GM23338 (cell line): ENCODE results near the gene PACC1. TPM values are rescaled to one million over a fixed set of nuclear protein-coding genes. Genes with fewer than 3 reads are reported as not detected.

Experiments
- ATAC-seq: fragments of 200-7000 bp; cut with Tn5 transposase; 3 replicates; pipeline ENCODE4 v1.9.1; 2020
- DNase-seq: peaks from one replicate; pipeline ENCODE4 v3.0.0-alpha.2; 2015; ENCODE audit warnings: low spot score
- H2AFZ ChIP-seq: fragments of 200-600 bp; sonication (generic); 2 replicates; pipeline ENCODE4 v1.8.0; 2016; ENCODE audit warnings: antibody characterized with exemption, mild to moderate bottlenecking, moderate library complexity
- H3F3A ChIP-seq: fragments of 200-600 bp; sonication (generic); replicated peaks from 2 replicates; pipeline ENCODE4 v1.8.0; 2017; ENCODE audit warnings: antibody characterized with exemption, mixed run types, low read depth
- H3K27ac ChIP-seq: fragments of 200-600 bp; sonication (generic); 2 replicates; pipeline ENCODE4 v1.6.1; 2016; ENCODE audit warnings: low read depth
- H3K27me3 ChIP-seq: fragments of 200-600 bp; sonication (generic); 2 replicates; pipeline ENCODE4 v1.8.0; 2016; ENCODE audit warnings: mild to moderate bottlenecking, mixed run types, moderate library complexity; ENCODE audit not compliant: insufficient read depth
- H3K36me3 ChIP-seq: fragments of 200-600 bp; sonication (generic); 2 replicates; pipeline ENCODE4 v1.8.0; 2016; ENCODE audit warnings: mild to moderate bottlenecking; ENCODE audit not compliant: insufficient read depth
- H3K4me1 ChIP-seq: fragments of 200-600 bp; sonication (generic); 2 replicates; pipeline ENCODE4 v1.8.0; 2016; ENCODE audit warnings: mild to moderate bottlenecking, moderate library complexity; ENCODE audit not compliant: insufficient read depth
- H3K4me2 ChIP-seq: fragments of 200-600 bp; sonication (generic); 2 replicates; pipeline ENCODE4 v1.7.1; 2017; ENCODE audit warnings: mixed run types
- H3K4me3 ChIP-seq: fragments of 200-600 bp; sonication (generic); 2 replicates; pipeline ENCODE4 v1.6.1; 2016; ENCODE audit warnings: mixed run types
- H3K79me2 ChIP-seq: fragments of 200-600 bp; sonication (generic); replicated peaks from 2 replicates; pipeline ENCODE4 v1.8.0; 2017; ENCODE audit warnings: mild to moderate bottlenecking; ENCODE audit not compliant: insufficient read depth
- H3K9me2 ChIP-seq: fragments of 200-600 bp; sonication (generic); 2 replicates; pipeline ENCODE4 v1.8.0; 2017; ENCODE audit not compliant: insufficient read depth
- H4K20me1 ChIP-seq: fragments of 200-600 bp; sonication (generic); replicated peaks from 2 replicates; pipeline ENCODE4 v1.8.0; 2017; ENCODE audit warnings: mild to moderate bottlenecking; ENCODE audit not compliant: insufficient read depth
- H3K27ac Mint-ChIP-seq: 2 replicates; pipeline ENCODE4 v1.8.0; 2020; ENCODE audit warnings: inconsistent platforms, mild to moderate bottlenecking, moderate library complexity, mixed read lengths
- H3K27me3 Mint-ChIP-seq: 3 replicates; pipeline ENCODE4 v1.8.0; 2022; ENCODE audit warnings: low read depth, mild to moderate bottlenecking, moderate library complexity, mixed read lengths, inconsistent platforms; ENCODE audit not compliant: insufficient read depth, poor library complexity
- H3K36me3 Mint-ChIP-seq: 3 replicates; pipeline ENCODE4 v1.8.0; 2021; ENCODE audit warnings: low read depth, mild to moderate bottlenecking, inconsistent platforms, moderate library complexity, mixed read lengths
- H3K4me1 Mint-ChIP-seq: 3 replicates; pipeline ENCODE4 v1.8.0; 2020; ENCODE audit warnings: mild to moderate bottlenecking, inconsistent platforms, mixed read lengths
- H3K4me3 Mint-ChIP-seq: 3 replicates; pipeline ENCODE4 v1.8.0; 2021; ENCODE audit warnings: moderate library complexity, mild to moderate bottlenecking, inconsistent platforms, mixed read lengths
- H3K9me3 Mint-ChIP-seq: 3 replicates; pipeline ENCODE4 v1.8.0; 2020; ENCODE audit warnings: moderate library complexity, mild to moderate bottlenecking, inconsistent platforms, mixed read lengths
- CREB1 ChIP-seq: fragments of 250-450 bp; sonication (Bioruptor Pico); IDR thresholded peaks from 2 replicates; pipeline ENCODE4 v1.5.0; 2020; ENCODE audit warnings: low read depth, mild to moderate bottlenecking, moderate library complexity
- CTCF ChIP-seq, 2 experiments: fragments of 200-600 bp in 1 of 2; sonication (generic) in 1 of 2; conservative IDR thresholded peaks; 2 replicates each; pipeline versions ENCODE4 v1.5.1 to v1.6.1; 2016 to 2017; ENCODE audit warnings: antibody characterized with exemption in 2 of 2, low read depth in 2 of 2, mild to moderate bottlenecking in 2 of 2, moderate library complexity in 1 of 2
- ETS1 ChIP-seq: IDR thresholded peaks from 2 replicates; pipeline ENCODE4 v1.6.1; 2016; ENCODE audit warnings: antibody characterized with exemption
- EZH2 ChIP-seq: fragments of 200-600 bp; sonication (generic); IDR thresholded peaks from one replicate; pipeline ENCODE4 v1.8.0; 2017; ENCODE audit warnings: antibody characterized with exemption, mild to moderate bottlenecking, low read depth; ENCODE audit not compliant: unreplicated experiment
- EZH2phosphoT487 ChIP-seq: fragments of 200-600 bp; sonication (generic); IDR thresholded peaks from one replicate; pipeline ENCODE4 v1.8.1; 2018; ENCODE audit warnings: antibody characterized with exemption; ENCODE audit not compliant: unreplicated experiment
- JUNB ChIP-seq: IDR thresholded peaks from one replicate; pipeline ENCODE4 v1.6.1; 2016; ENCODE audit warnings: antibody characterized with exemption; ENCODE audit not compliant: unreplicated experiment
- NANOG ChIP-seq: IDR thresholded peaks from 2 replicates; pipeline ENCODE4 v1.6.1; 2016; ENCODE audit warnings: antibody characterized with exemption, borderline replicate concordance
- POLR2AphosphoS5 ChIP-seq: IDR thresholded peaks from 2 replicates; pipeline ENCODE4 v1.6.1; 2016; ENCODE audit warnings: antibody characterized with exemption, low read depth
- REST ChIP-seq: IDR thresholded peaks from one replicate; pipeline ENCODE4 v1.6.1; 2018; ENCODE audit warnings: antibody characterized with exemption; ENCODE audit not compliant: unreplicated experiment
- STAT1 ChIP-seq: IDR thresholded peaks from one replicate; pipeline ENCODE4 v1.6.1; 2016; ENCODE audit warnings: antibody characterized with exemption; ENCODE audit not compliant: unreplicated experiment
- ZNF114 ChIP-seq: fragments of 250-450 bp; sonication (Bioruptor Pico); IDR thresholded peaks from 2 replicates; pipeline ENCODE4 v1.5.0; 2020; ENCODE audit warnings: mild to moderate bottlenecking, moderate library complexity
- ZNF331 ChIP-seq: fragments of 250-450 bp; sonication (Bioruptor Pico); IDR thresholded peaks from 2 replicates; pipeline ENCODE4 v1.5.0; 2020; ENCODE audit warnings: low read depth, mild to moderate bottlenecking, moderate library complexity
- polyA plus RNA-seq: library from polyadenylated mRNA; unstranded; fragments of >200 nt; fragmentation: Nextera tagmentation; extraction: Ambion mirVana; gene quantifications from 2 replicates; pipeline ENCODE4 v1.2.1, GENCODE V29; 2016
- total RNA-seq: library from RNA; depleted of rRNA; stranded (reverse); fragments of >200 nt; shearing (Covaris generic); gene quantifications from 2 replicates; pipeline ENCODE4 v1.2.3, GENCODE V29; 2014
- TF ChIP-seq, protein P1 (sequence below): fragments of 250-450 bp; sonication (Bioruptor Pico); IDR thresholded peaks from 2 replicates; pipeline ENCODE4 v1.5.0; 2020; ENCODE audit warnings: mild to moderate bottlenecking, moderate library complexity

PACC1 gene
- total and polyA plus RNA-seq, 2 experiments from 2014 or later: 17.1 to 18.0 TPM

GRCh38 chr1:212402666-212403321, 11.9 kb downstream of the PACC1 start:
- no peaks in the 10 kb centered on the region for H3K9me2 ChIP-seq
- peaks cover 21% of the 10 kb centered on the region for H3K36me3 ChIP-seq
- no peak overlapping the region for H3K4me3 ChIP-seq
- H3K4me3 Mint-ChIP-seq: no peak overlapping the region
- H3K4me1 ChIP-seq: no peaks in the 10 kb centered on the region
- no peaks in the 10 kb centered on the region for H3K27me3 Mint-ChIP-seq
- H3K36me3 Mint-ChIP-seq: peaks cover 71% of the 10 kb centered on the region
- no peak overlapping the region for H3K4me2 ChIP-seq
- H2AFZ ChIP-seq: no peak overlapping the region
- no peak for ATAC-seq
- H3K4me1 Mint-ChIP-seq: no peaks in the 10 kb centered on the region
- TF ChIP-seq ZNF331 (CRISPR knock-in tag) (no peak), NANOG (no peak), JUNB (no peak), CREB1 (CRISPR knock-in tag) (no peak), REST (no peak), ETS1 (no peak), EZH2 (no peak), POLR2AphosphoS5 (no peak), STAT1 (no peak), EZH2phosphoT487 (no peak), ZNF114 (CRISPR knock-in tag) (no peak), CTCF (conservative IDR thresholded peaks at IDR 0.05; ENCODE audit: low read depth in 2 of 2) (no peak)
- TF ChIP-seq, protein P1, sequence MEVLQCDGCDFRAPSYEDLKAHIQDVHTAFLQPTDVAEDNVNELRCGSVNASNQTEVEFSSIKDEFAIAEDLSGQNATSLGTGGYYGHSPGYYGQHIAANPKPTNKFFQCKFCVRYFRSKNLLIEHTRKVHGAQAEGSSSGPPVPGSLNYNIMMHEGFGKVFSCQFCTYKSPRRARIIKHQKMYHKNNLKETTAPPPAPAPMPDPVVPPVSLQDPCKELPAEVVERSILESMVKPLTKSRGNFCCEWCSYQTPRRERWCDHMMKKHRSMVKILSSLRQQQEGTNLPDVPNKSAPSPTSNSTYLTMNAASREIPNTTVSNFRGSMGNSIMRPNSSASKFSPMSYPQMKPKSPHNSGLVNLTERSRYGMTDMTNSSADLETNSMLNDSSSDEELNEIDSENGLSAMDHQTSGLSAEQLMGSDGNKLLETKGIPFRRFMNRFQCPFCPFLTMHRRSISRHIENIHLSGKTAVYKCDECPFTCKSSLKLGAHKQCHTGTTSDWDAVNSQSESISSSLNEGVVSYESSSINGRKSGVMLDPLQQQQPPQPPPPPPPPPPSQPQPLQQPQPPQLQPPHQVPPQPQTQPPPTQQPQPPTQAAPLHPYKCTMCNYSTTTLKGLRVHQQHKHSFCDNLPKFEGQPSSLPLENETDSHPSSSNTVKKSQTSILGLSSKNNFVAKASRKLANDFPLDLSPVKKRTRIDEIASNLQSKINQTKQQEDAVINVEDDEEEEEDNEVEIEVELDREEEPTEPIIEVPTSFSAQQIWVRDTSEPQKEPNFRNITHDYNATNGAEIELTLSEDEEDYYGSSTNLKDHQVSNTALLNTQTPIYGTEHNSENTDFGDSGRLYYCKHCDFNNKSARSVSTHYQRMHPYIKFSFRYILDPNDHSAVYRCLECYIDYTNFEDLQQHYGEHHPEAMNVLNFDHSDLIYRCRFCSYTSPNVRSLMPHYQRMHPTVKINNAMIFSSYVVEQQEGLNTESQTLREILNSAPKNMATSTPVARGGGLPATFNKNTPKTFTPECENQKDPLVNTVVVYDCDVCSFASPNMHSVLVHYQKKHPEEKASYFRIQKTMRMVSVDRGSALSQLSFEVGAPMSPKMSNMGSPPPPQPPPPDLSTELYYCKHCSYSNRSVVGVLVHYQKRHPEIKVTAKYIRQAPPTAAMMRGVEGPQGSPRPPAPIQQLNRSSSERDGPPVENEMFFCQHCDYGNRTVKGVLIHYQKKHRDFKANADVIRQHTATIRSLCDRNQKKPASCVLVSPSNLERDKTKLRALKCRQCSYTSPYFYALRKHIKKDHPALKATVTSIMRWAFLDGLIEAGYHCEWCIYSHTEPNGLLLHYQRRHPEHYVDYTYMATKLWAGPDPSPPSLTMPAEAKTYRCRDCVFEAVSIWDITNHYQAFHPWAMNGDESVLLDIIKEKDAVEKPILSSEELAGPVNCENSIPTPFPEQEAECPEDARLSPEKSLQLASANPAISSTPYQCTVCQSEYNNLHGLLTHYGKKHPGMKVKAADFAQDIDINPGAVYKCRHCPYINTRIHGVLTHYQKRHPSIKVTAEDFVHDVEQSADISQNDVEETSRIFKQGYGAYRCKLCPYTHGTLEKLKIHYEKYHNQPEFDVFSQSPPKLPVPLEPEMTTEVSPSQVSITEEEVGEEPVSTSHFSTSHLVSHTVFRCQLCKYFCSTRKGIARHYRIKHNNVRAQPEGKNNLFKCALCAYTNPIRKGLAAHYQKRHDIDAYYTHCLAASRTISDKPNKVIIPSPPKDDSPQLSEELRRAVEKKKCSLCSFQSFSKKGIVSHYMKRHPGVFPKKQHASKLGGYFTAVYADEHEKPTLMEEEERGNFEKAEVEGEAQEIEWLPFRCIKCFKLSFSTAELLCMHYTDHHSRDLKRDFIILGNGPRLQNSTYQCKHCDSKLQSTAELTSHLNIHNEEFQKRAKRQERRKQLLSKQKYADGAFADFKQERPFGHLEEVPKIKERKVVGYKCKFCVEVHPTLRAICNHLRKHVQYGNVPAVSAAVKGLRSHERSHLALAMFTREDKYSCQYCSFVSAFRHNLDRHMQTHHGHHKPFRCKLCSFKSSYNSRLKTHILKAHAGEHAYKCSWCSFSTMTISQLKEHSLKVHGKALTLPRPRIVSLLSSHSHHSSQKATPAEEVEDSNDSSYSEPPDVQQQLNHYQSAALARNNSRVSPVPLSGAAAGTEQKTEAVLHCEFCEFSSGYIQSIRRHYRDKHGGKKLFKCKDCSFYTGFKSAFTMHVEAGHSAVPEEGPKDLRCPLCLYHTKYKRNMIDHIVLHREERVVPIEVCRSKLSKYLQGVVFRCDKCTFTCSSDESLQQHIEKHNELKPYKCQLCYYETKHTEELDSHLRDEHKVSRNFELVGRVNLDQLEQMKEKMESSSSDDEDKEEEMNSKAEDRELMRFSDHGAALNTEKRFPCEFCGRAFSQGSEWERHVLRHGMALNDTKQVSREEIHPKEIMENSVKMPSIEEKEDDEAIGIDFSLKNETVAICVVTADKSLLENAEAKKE (CRISPR knock-in tag): no peak
- H3K27ac Mint-ChIP-seq: no peak overlapping the region
- no peaks in the 10 kb centered on the region for H3K27me3 ChIP-seq
- DNase-seq: no peak
- H4K20me1 ChIP-seq: no peaks in the 10 kb centered on the region
- no peaks in the 10 kb centered on the region for H3F3A ChIP-seq
- peaks cover 9% of the 10 kb centered on the region for H3K79me2 ChIP-seq
- no peak overlapping the region for H3K27ac ChIP-seq
- H3K9me3 Mint-ChIP-seq: peaks cover 4% of the 10 kb centered on the region; the same call in 1 of the 3 replicates
